Neural cell (in vitro differentiated cells): Measurements from ENCODE around the gene OTUD7B.

Source experiments
- CTCF ChIP-seq: fragments of 450-650 bp; IDR thresholded peaks from 2 replicates; pipeline ENCODE4 v1.5.1; 2014; ENCODE audit warnings: antibody characterized with exemption, mild to moderate bottlenecking, moderate library complexity; ENCODE audit not compliant: poor library complexity, severe bottlenecking
- EP300 ChIP-seq: fragments of 450-650 bp; conservative IDR thresholded peaks from 2 replicates; pipeline ENCODE4 v1.6.1; 2014; ENCODE audit warnings: antibody characterized with exemption, mild to moderate bottlenecking, moderate library complexity; ENCODE audit not compliant: poor library complexity, severe bottlenecking
- EZH2 ChIP-seq: fragments of 200-600, 300-800 bp; shearing (Covaris generic), sonication (generic); IDR thresholded peaks from 2 replicates; pipeline ENCODE4 v1.6.1; 2014; ENCODE audit warnings: antibody characterized with exemption, low read length, borderline replicate concordance, mild to moderate bottlenecking; ENCODE audit not compliant: insufficient read depth, poor library complexity, severe bottlenecking
- POLR2AphosphoS5 ChIP-seq: IDR thresholded peaks from 2 replicates; pipeline ENCODE4 v1.6.1; 2012
- RAD21 ChIP-seq: fragments of 450-650 bp; conservative IDR thresholded peaks from 2 replicates; pipeline ENCODE4 v1.6.1; 2014; ENCODE audit warnings: antibody characterized with exemption, mild to moderate bottlenecking, moderate library complexity
- REST ChIP-seq: IDR thresholded peaks from 2 replicates; pipeline ENCODE4 v1.6.1; 2012; ENCODE audit warnings: borderline replicate concordance
- TAF1 ChIP-seq: IDR thresholded peaks from 2 replicates; pipeline ENCODE4 v1.6.1; 2012; ENCODE audit warnings: low read depth

GRCh38 chr1:149903836-149904491 is 106.6 kb downstream of the OTUD7B start:
- TF ChIP-seq CTCF (no peak), POLR2AphosphoS5 (no peak), EZH2 (no peak), REST (no peak), TAF1 (no peak), EP300 (no peak), RAD21 (no peak)
